Neuronal stem cell (in vitro differentiated cells): ENCODE measurements around the gene RGS8.

Experiments
- DNase-seq: peaks from one replicate; pipeline ENCODE4 v3.0.0-alpha.2; 2013; ENCODE audit warnings: low spot score
- H2AFZ ChIP-seq: one replicate; pipeline ENCODE4 v1.6.1; 2013; ENCODE audit warnings: mild to moderate bottlenecking, low read length, inconsistent platforms
- H2AK5ac ChIP-seq: 2 replicates; pipeline ENCODE4 v1.6.1; 2013; ENCODE audit warnings: low read depth, mild to moderate bottlenecking, inconsistent platforms, low read length, moderate library complexity, mixed read lengths
- H2BK120ac ChIP-seq: 2 replicates; pipeline ENCODE4 v1.6.1; 2013; ENCODE audit warnings: low read depth, mild to moderate bottlenecking, inconsistent platforms, low read length, moderate library complexity, mixed read lengths
- H2BK12ac ChIP-seq: one replicate; pipeline ENCODE4 v1.6.1; 2013; ENCODE audit warnings: low read length, inconsistent platforms
- H2BK15ac ChIP-seq: 2 replicates; pipeline ENCODE4 v1.6.1; 2013; ENCODE audit warnings: mild to moderate bottlenecking, low read length, inconsistent platforms, mixed read lengths
- H2BK5ac ChIP-seq: one replicate; pipeline ENCODE4 v1.6.1; 2013; ENCODE audit warnings: inconsistent platforms, mild to moderate bottlenecking, low read length, moderate library complexity
- H3K14ac ChIP-seq: one replicate; pipeline ENCODE4 v1.6.1; 2013; ENCODE audit warnings: low read length, inconsistent platforms
- H3K18ac ChIP-seq: 2 replicates; pipeline ENCODE4 v1.6.1; 2013; ENCODE audit warnings: low read length, inconsistent platforms
- H3K23ac ChIP-seq: 2 replicates; pipeline ENCODE4 v1.6.1; 2013; ENCODE audit warnings: low read depth, mild to moderate bottlenecking, mixed read lengths, low read length, inconsistent platforms; ENCODE audit not compliant: poor library complexity
- H3K27ac ChIP-seq: replicated peaks from 3 replicates; pipeline ENCODE4 v1.5.1; 2013; ENCODE audit warnings: low read length, inconsistent platforms
- H3K27me3 ChIP-seq, 3 experiments: 2 replicates each; pipeline ENCODE4 v1.6.1; 2013; ENCODE audit warnings: low read length in 3 of 3, mild to moderate bottlenecking in 2 of 3, inconsistent platforms in 1 of 3, low read depth in 1 of 3, mixed read lengths in 1 of 3, moderate library complexity in 1 of 3; ENCODE audit not compliant: control insufficient read depth in 3 of 3, insufficient read depth in 3 of 3
- H3K36me3 ChIP-seq, 2 donors: replicated peaks in 1 of 2; 2 replicates each; pipeline ENCODE4 v1.6.1; 2013; ENCODE audit warnings: low read length in 2 of 2; ENCODE audit not compliant: control insufficient read depth in 2 of 2, insufficient read depth in 2 of 2
- H3K4ac ChIP-seq: 2 replicates; pipeline ENCODE4 v1.6.1; 2013; ENCODE audit warnings: inconsistent platforms, mild to moderate bottlenecking, low read length, moderate library complexity
- H3K4me1 ChIP-seq, 2 donors: 1 replicate in 1 of 2; 2 replicates in 1 of 2; pipeline ENCODE4 v1.6.1; 2013; ENCODE audit warnings: low read length in 2 of 2, low read depth in 1 of 2; ENCODE audit not compliant: control insufficient read depth in 2 of 2, insufficient read depth in 1 of 2
- H3K4me2 ChIP-seq: one replicate; pipeline ENCODE4 v1.6.1; 2013; ENCODE audit warnings: mild to moderate bottlenecking, low read length, inconsistent platforms; ENCODE audit not compliant: insufficient read depth, poor library complexity, severe bottlenecking
- H3K4me3 ChIP-seq, 2 donors: 2 replicates each; pipeline ENCODE4 v1.5.1; 2013; ENCODE audit warnings: low read length in 2 of 2, mild to moderate bottlenecking in 2 of 2, inconsistent platforms in 1 of 2, moderate library complexity in 1 of 2
- H3K79me1 ChIP-seq: one replicate; pipeline ENCODE4 v1.6.1; 2013; ENCODE audit warnings: low read depth, mild to moderate bottlenecking, inconsistent platforms, low read length, moderate library complexity
- H3K9ac ChIP-seq: one replicate; pipeline ENCODE4 v1.6.1; 2013; ENCODE audit warnings: mild to moderate bottlenecking, low read depth, low read length, inconsistent platforms; ENCODE audit not compliant: poor library complexity
- H3K9me3 ChIP-seq, 2 donors: replicated peaks in 1 of 2; 2 replicates each; pipeline versions ENCODE3 to v1.6.1; 2013; ENCODE audit warnings: low read length in 2 of 2, mild to moderate bottlenecking in 2 of 2, inconsistent platforms in 1 of 2, low read depth in 1 of 2, mixed read lengths in 1 of 2, moderate library complexity in 1 of 2; ENCODE audit not compliant: control insufficient read depth in 2 of 2, insufficient read depth in 1 of 2
- H4K8ac ChIP-seq: one replicate; pipeline ENCODE4 v1.6.1; 2013; ENCODE audit warnings: low read depth, mild to moderate bottlenecking, inconsistent platforms, low read length, moderate library complexity
- H4K91ac ChIP-seq: one replicate; pipeline ENCODE4 v1.6.1; 2013; ENCODE audit warnings: low read length, low read depth, mild to moderate bottlenecking, inconsistent platforms; ENCODE audit not compliant: poor library complexity
- WGBS, 2 donors: extraction: QIAGEN DNeasy Blood & Tissue Kit; methylation state at CpG; one replicate each; pipeline ENCODE4 v1.1.7; 2013; ENCODE audit warnings: missing lambda C conversion rate in 2 of 2, mixed read lengths in 1 of 2; ENCODE audit not compliant: insufficient read length in 2 of 2, insufficient replicate concordance in 1 of 2; ENCODE audit errors: extremely low coverage in 2 of 2; 5-methylcytosine and 5-hydroxymethylcytosine counted together

Gene RGS8

DNA sequence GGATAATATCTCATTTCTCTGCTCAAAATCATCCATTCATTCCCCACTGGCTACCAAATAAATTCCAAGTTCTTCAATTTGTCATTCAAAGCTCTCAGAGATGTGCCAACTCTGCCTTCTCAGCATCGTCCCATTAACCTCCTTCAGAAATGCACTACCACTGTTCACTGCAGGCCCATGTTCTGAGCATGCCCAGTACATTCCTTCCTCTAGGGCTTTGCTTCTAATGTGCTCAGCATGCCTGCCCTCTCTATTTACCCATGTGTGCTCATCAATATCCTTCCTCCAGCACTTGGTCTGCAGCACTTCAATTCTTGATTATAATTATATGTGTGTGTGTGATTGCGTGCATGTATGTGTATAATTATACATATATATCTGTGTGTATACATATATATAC lies 36.1 kb upstream of the RGS8 start:
- Histone ChIP-seq H3K23ac (no peak overlapping the region), H3K18ac (no peak overlapping the region), H3K4me3 (no peak overlapping the region), H2AK5ac (no peak overlapping the region), H2AFZ (no peak overlapping the region), H2BK15ac (no peak overlapping the region), H3K4ac (no peak overlapping the region), H3K79me1 (no peaks in the 10 kb centered on the region), H3K4me2 (no peak overlapping the region), H4K91ac (no peak overlapping the region), H4K8ac (no peak overlapping the region), H3K27ac (no peak overlapping the region), H2BK12ac (no peak overlapping the region), H3K14ac (no peak overlapping the region), H3K9me3 (no peaks in the 10 kb centered on the region), H3K9ac (no peak overlapping the region), H2BK120ac (no peak overlapping the region), H3K27me3 (no peaks in the 10 kb centered on the region), H3K4me1 (peaks cover 0 to 10% of the 10 kb centered on the region in 2 donors), H3K36me3 (no peaks in the 10 kb centered on the region), H2BK5ac (no peak overlapping the region)
- DNase-seq = no peak
- WGBS, 2 donors = no CpG with 5 or more reads among the region's 2 CpGs

GRCh38 chr1:182719553-182719952 lies 35.2 kb upstream of the RGS8 start:
- no peak for DNase-seq
- H2AFZ ChIP-seq = no peak overlapping the region
- H3K4ac ChIP-seq = no peak overlapping the region
- H2BK15ac ChIP-seq = no peak overlapping the region
- H3K4me1 ChIP-seq = peaks cover 0 to 10% of the 10 kb centered on the region in 2 donors
- H3K18ac ChIP-seq = no peak overlapping the region
- no peak overlapping the region for H4K91ac ChIP-seq
- no peaks in the 10 kb centered on the region for H3K36me3 ChIP-seq
- H3K4me3 ChIP-seq = no peak overlapping the region
- no peak overlapping the region for H3K9ac ChIP-seq
- no peak overlapping the region for H3K4me2 ChIP-seq
- no peak overlapping the region for H2BK12ac ChIP-seq
- H3K27ac ChIP-seq = no peak overlapping the region
- WGBS, 2 donors = no CpG with 5 or more reads among the region's 4 CpGs
- H3K79me1 ChIP-seq = no peaks in the 10 kb centered on the region
- H2BK5ac ChIP-seq = no peak overlapping the region
- H4K8ac ChIP-seq = no peak overlapping the region
- no peaks in the 10 kb centered on the region for H3K9me3 ChIP-seq
- no peaks in the 10 kb centered on the region for H3K27me3 ChIP-seq
- H2AK5ac ChIP-seq = no peak overlapping the region
- no peak overlapping the region for H3K23ac ChIP-seq
- H3K14ac ChIP-seq = no peak overlapping the region
- no peak overlapping the region for H2BK120ac ChIP-seq

DNA sequence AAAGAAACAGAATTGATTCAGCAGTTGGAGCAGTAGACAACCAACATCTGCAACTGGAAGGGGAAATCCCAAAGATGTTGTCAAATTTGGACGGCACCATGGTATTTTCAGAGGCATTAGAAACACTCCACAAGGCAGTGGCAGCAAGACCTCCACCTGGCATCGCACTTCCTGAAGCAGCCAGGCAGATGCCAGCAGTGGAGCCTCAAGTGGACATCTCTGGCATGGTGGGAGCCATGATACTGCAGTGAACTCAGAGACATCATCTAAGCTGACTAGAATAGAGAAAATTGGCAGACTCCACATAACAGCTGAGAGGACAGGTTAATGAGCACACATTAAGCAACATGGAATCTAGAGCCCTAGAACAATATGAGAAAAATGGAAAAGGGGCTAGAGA lies 33.9 kb upstream of the RGS8 start:
- WGBS, 2 donors = no CpG with 5 or more reads among the region's 2 CpGs

GRCh38 chr1:182716740-182717720 lies 32.6 kb upstream of the RGS8 start:
- H3K4me3 ChIP-seq = no peak overlapping the region
- no peak overlapping the region for H3K18ac ChIP-seq
- peaks cover 0 to 10% of the 10 kb centered on the region in 2 donors for H3K4me1 ChIP-seq
- H3K9ac ChIP-seq = no peak overlapping the region
- H3K4me2 ChIP-seq = no peak overlapping the region
- no peak overlapping the region for H4K91ac ChIP-seq
- no peak for DNase-seq
- H2BK15ac ChIP-seq = no peak overlapping the region
- no peak overlapping the region for H3K23ac ChIP-seq
- no peak overlapping the region for H2BK5ac ChIP-seq
- H3K27me3 ChIP-seq = peaks cover 0 to 3% (median 0%) of the 10 kb centered on the region in 3 experiments
- H3K14ac ChIP-seq = no peak overlapping the region
- no CpG with 5 or more reads among the region's 4 CpGs for WGBS, 2 donors
- no peaks in the 10 kb centered on the region for H3K79me1 ChIP-seq
- no peak overlapping the region for H4K8ac ChIP-seq
- no peak overlapping the region for H2BK12ac ChIP-seq
- no peak overlapping the region for H2AFZ ChIP-seq
- H2AK5ac ChIP-seq = no peak overlapping the region
- no peaks in the 10 kb centered on the region for H3K36me3 ChIP-seq
- no peak overlapping the region for H2BK120ac ChIP-seq
- no peaks in the 10 kb centered on the region for H3K9me3 ChIP-seq
- no peak overlapping the region for H3K4ac ChIP-seq
- H3K27ac ChIP-seq = no peak overlapping the region

More for the DNA sequence above, 33.9 kb upstream of the RGS8 start:
- Histone ChIP-seq H3K4me2 (no peak overlapping the region), H3K4ac (no peak overlapping the region), H4K91ac (no peak overlapping the region), H2BK12ac (no peak overlapping the region), H3K18ac (no peak overlapping the region), H2AFZ (no peak overlapping the region), H4K8ac (no peak overlapping the region), H3K4me3 (no peak overlapping the region), H3K14ac (no peak overlapping the region), H3K9ac (no peak overlapping the region), H3K79me1 (no peaks in the 10 kb centered on the region), H2BK120ac (no peak overlapping the region), H3K27me3 (no peaks in the 10 kb centered on the region), H2AK5ac (no peak overlapping the region), H3K23ac (no peak overlapping the region), H3K36me3 (no peaks in the 10 kb centered on the region), H3K4me1 (peaks cover 0 to 10% of the 10 kb centered on the region in 2 donors), H2BK5ac (no peak overlapping the region), H3K9me3 (no peaks in the 10 kb centered on the region), H3K27ac (no peak overlapping the region), H2BK15ac (no peak overlapping the region)
- no peak for DNase-seq
